Measurements from ENCODE around the gene EPX.

EPX gene

GRCh38 chr17:58244963-58245362 lies 52.4 kb downstream of the EPX start:
- TF ChIP-seq SPI1 (IDR thresholded peaks at IDR 0.05; ENCODE audit: borderline replicate concordance, low read depth) (no peak), CTCF (IDR thresholded peaks at IDR 0.05; ENCODE audit: insufficient read depth, low read length) (no peak), REST (IDR thresholded peaks at IDR 0.05; ENCODE audit: insufficient replicate concordance, low read depth) (no peak), GABPA (IDR thresholded peaks at IDR 0.05; ENCODE audit: low read depth) (no peak), POLR2AphosphoS5 (IDR thresholded peaks at IDR 0.05; ENCODE audit: low read depth) (no peak)
- no peak for DNase-seq (ENCODE audit: low read depth in 1 of 2, low spot score in 1 of 2)
- no peaks in the 10 kb centered on the region for H3K27me3 ChIP-seq (ENCODE audit: insufficient read depth, poor library complexity, severe bottlenecking)
- no peak overlapping the region for H3K27ac ChIP-seq (replicated peaks)
- H3K4me3 ChIP-seq (replicated peaks; ENCODE audit: insufficient read depth, low read length), result no peak overlapping the region

- Histone ChIP-seq H3K27me3 (ENCODE audit: insufficient read depth, poor library complexity, severe bottlenecking) (no peaks in the 10 kb centered on the region), H3K4me3 (replicated peaks; ENCODE audit: insufficient read depth, low read length) (no peak overlapping the region), H3K27ac (replicated peaks) (no peak overlapping the region)
- TF ChIP-seq CTCF (IDR thresholded peaks at IDR 0.05; ENCODE audit: insufficient read depth, low read length), result no peak
- no peak for TF ChIP-seq POLR2AphosphoS5 (IDR thresholded peaks at IDR 0.05; ENCODE audit: low read depth)
- no peak for TF ChIP-seq REST (IDR thresholded peaks at IDR 0.05; ENCODE audit: insufficient replicate concordance, low read depth)
- TF ChIP-seq GABPA (IDR thresholded peaks at IDR 0.05; ENCODE audit: low read depth), result no peak
- no peak for TF ChIP-seq SPI1 (IDR thresholded peaks at IDR 0.05; ENCODE audit: borderline replicate concordance, low read depth)
- no peak for DNase-seq (ENCODE audit: low read depth in 1 of 2, low spot score in 1 of 2)
These were observed 53.0 kb downstream of the EPX start for GRCh38 chr17:58245428-58246103.

GRCh38 chr17:58246104-58246740 lies 53.7 kb downstream of the EPX start:
- DNase-seq (ENCODE audit: low read depth in 1 of 2, low spot score in 1 of 2), result no peak
- no peak overlapping the region for H3K27ac ChIP-seq (replicated peaks)
- H3K27me3 ChIP-seq (ENCODE audit: insufficient read depth, poor library complexity, severe bottlenecking), result no peaks in the 10 kb centered on the region
- TF ChIP-seq POLR2AphosphoS5 (IDR thresholded peaks at IDR 0.05; ENCODE audit: low read depth), result no peak
- TF ChIP-seq GABPA (IDR thresholded peaks at IDR 0.05; ENCODE audit: low read depth), result no peak
- no peak for TF ChIP-seq CTCF (IDR thresholded peaks at IDR 0.05; ENCODE audit: insufficient read depth, low read length)
- no peak for TF ChIP-seq SPI1 (IDR thresholded peaks at IDR 0.05; ENCODE audit: borderline replicate concordance, low read depth)
- no peak for TF ChIP-seq REST (IDR thresholded peaks at IDR 0.05; ENCODE audit: insufficient replicate concordance, low read depth)
- no peak overlapping the region for H3K4me3 ChIP-seq (replicated peaks; ENCODE audit: insufficient read depth, low read length)
